NCI-H128 (cell line): ENCODE results near the gene ACSM2B.
"Not testable (repeated sequence)": the region's sequence is repeated elsewhere in the genome, so short reads cannot be mapped to it uniquely, and the experiment has no call there.

Experiments
- DNase-seq: peaks from one replicate; lab custom pipeline; 2025; ENCODE audit not compliant: unreplicated experiment; lab: John Stamatoyannopoulos, UW

ACSM2B gene

GRCh38 chr16:20576145-20576544, at the start of gene ACSM2B:
Gene ACSM2B, minus strand, starts transcription at chr16:20576367. Its CDS starts 11,522 bp downstream, at chr16:20564845.
- DNase-seq, result not testable (repeated sequence)

- no peak for DNase-seq
These were observed 49.0 kb upstream of the ACSM2B start for GRCh38 chr16:20624882-20625807.

- DNase-seq, result no peak
These were observed 48.0 kb upstream of the ACSM2B start for GRCh38 chr16:20624205-20624604.

GRCh38 chr16:20622498-20622870, 46.3 kb upstream of the ACSM2B start:
- DNase-seq, result no peak

GRCh38 chr16:20621406-20621805, 45.2 kb upstream of the ACSM2B start:
- no peak for DNase-seq

- DNase-seq, result no peak
These were observed 44.6 kb upstream of the ACSM2B start for GRCh38 chr16:20620770-20621169.

- no peak for DNase-seq
These were observed 43.8 kb upstream of the ACSM2B start for GRCh38 chr16:20620003-20620402.

- no peak for DNase-seq
These were observed 41.1 kb upstream of the ACSM2B start for GRCh38 chr16:20617271-20617670.

GRCh38 chr16:20614186-20615141, 38.3 kb upstream of the ACSM2B start:
- DNase-seq, result no peak

- DNase-seq, result peak; percentile 52
These were observed 37.5 kb upstream of the ACSM2B start for GRCh38 chr16:20613481-20614185.

- DNase-seq, result peak; percentile 52
These were observed 36.6 kb upstream of the ACSM2B start for GRCh38 chr16:20612551-20613480.

- DNase-seq, result no peak
These were observed 35.9 kb upstream of the ACSM2B start for GRCh38 chr16:20611975-20612481.

GRCh38 chr16:20611350-20611902, 35.3 kb upstream of the ACSM2B start:
- DNase-seq, result peak; percentile 60

GRCh38 chr16:20610892-20611349, 34.8 kb upstream of the ACSM2B start:
- no peak for DNase-seq

- DNase-seq, result peak; percentile 70
These were observed 34.2 kb upstream of the ACSM2B start for GRCh38 chr16:20610211-20610891.

GRCh38 chr16:20602205-20602604, 26.0 kb upstream of the ACSM2B start:
- DNase-seq, result not testable (repeated sequence)

GRCh38 chr16:20599475-20599874, 23.3 kb upstream of the ACSM2B start:
- not testable (repeated sequence) for DNase-seq

- DNase-seq, result no peak
These were observed 22.8 kb upstream of the ACSM2B start for GRCh38 chr16:20598832-20599469.
